D721Med (cell line): ENCODE results near the gene OR52K1.

Source experiments
- DNase-seq: peaks from one replicate; pipeline ENCODE4 v3.0.0; 2011; ENCODE audit warnings: low spot score; ENCODE audit not compliant: insufficient read length
- FAIRE-seq: peaks from 2 replicates; lab custom pipeline; 2011; peaks lifted over from hg19 to GRCh38; lab: Jason Lieb, UNC
- TF ChIP-seq, protein P1 (sequence below): IDR thresholded peaks from 2 replicates; pipeline ENCODE4 v1.5.1; 2012; ENCODE audit warnings: mild to moderate bottlenecking, control low read depth; ENCODE audit not compliant: insufficient read depth; ENCODE audit errors: missing control alignments

The OR52K1 gene

DNA sequence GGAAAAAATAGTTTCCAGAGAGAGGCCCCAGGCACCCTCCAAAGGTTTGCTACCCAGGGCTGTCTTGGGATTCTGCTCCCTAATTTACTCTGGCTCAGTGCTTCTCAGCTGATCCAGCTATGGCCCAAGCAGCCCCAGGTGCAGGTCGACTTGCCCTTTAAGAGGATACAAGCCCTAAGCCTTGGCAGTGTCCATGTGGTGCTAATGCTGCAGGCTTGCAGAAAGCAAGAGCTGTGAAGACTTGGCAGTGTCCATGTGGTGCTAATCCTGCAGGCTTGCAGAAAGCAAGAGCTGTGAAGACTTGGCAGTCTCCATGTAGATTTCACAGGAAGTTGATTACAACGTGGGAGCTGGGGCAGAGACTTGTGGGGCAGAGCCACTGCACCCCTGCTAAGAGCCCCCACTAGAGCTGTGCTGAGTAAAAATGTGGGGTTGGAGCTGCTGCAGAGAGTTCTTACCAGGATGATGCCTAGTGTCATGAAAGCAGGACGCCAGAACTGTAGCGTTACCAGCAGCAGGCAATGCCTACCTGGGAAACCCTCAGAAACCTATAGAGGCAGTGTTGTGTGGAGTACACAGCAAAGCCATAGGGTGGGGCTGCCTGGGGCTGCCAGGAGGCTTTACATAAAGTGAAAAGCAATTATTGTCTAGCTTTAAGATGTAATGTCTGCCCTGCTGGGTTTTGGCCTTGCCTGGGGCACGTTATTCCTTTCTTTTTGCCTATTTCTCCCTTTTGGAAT is 16.1 kb upstream of the OR52K1 start:
- FAIRE-seq: no peak
- TF ChIP-seq, protein P1, sequence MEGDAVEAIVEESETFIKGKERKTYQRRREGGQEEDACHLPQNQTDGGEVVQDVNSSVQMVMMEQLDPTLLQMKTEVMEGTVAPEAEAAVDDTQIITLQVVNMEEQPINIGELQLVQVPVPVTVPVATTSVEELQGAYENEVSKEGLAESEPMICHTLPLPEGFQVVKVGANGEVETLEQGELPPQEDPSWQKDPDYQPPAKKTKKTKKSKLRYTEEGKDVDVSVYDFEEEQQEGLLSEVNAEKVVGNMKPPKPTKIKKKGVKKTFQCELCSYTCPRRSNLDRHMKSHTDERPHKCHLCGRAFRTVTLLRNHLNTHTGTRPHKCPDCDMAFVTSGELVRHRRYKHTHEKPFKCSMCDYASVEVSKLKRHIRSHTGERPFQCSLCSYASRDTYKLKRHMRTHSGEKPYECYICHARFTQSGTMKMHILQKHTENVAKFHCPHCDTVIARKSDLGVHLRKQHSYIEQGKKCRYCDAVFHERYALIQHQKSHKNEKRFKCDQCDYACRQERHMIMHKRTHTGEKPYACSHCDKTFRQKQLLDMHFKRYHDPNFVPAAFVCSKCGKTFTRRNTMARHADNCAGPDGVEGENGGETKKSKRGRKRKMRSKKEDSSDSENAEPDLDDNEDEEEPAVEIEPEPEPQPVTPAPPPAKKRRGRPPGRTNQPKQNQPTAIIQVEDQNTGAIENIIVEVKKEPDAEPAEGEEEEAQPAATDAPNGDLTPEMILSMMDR: no peak
- no peak for DNase-seq

DNA sequence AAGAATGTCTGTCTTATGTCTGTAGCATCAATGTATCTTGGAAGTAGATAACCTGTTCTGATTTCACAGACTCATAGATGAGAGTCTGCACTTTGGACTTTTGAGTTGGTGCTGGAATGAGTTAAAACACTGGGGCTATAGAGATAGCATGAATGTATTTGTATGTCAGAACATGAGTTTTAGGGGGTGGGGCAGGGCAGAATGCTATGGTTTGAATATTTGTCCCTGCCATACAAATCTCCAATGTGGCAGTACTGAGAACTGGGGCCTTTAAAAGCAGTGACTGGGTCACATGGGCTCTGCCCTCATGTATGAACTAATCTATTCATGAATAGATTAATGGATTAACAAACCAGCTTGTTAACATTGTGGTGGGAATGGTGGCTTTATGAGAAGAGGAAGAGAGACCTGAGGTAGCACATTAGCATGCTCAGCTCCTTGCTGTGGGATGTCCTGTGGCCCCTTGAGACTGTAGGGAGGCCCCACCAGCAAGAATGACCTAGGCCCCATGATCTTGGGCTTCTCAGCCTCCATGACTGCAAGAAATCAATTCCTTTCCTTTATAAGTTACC is 15.5 kb upstream of the OR52K1 start:
- DNase-seq: no peak
- FAIRE-seq: no peak

DNA sequence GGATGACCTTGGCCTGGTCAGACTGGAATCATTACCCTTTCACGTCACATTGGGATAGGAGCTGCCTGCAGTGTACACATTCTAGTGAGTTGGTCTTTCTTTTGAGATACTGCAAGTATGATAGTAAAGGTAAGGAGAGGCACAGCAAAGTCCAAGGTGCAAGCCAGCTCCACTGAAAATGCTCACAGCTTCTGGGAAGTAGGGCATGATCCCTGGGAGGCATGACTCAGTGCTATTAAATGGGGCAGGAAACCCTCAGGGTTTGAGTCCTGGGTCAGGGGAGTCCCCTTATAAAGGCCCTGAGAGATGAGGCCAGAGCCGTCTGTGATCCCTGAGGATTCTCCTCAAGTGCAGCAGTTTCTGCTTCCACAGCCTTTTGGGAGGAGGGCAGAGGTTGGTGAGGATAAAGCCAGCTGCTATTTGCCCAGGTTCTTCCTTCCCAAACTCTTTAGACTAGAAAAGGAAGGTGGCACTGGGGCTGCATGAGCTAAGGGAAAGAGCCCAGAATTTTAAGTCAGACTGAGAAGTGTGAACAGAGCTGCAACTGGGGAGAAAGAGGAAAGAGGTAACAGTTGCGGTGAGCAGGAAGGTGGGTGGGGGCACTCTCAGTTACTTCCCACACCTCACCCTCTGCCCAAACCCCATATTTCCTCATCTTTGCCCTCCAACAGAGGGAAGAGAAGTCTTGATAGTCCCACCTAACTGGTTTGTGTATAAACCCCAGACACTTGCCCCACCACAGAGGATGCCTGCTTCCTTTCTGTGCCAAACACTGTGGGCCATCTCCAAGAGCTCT is 14.4 kb upstream of the OR52K1 start:
- DNase-seq (no peak), FAIRE-seq (no peak)
- TF ChIP-seq, protein P1: no peak

More for the DNA sequence above, 15.5 kb upstream of the OR52K1 start:
- TF ChIP-seq, protein P1: no peak

DNA sequence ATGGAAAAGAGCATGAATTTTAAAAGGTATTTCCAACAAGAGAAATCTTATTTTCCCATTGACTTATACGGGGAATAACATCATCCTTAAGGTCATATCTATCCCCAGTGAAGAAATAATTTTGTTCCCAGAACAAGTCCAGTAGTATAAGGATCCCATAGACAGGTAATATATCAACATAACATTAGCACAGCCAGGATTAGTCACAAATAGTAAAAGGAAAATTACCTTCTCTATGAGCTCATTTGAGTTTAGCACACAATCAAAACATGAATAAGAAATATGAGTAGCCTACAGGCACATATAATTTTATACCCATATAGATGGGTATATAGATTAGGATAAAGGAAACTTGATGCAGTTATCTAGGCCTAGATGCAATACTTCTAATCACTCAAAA is 2.8 kb upstream of the OR52K1 start:
- DNase-seq (no peak), FAIRE-seq (no peak)
- TF ChIP-seq, protein P1: no peak

DNA sequence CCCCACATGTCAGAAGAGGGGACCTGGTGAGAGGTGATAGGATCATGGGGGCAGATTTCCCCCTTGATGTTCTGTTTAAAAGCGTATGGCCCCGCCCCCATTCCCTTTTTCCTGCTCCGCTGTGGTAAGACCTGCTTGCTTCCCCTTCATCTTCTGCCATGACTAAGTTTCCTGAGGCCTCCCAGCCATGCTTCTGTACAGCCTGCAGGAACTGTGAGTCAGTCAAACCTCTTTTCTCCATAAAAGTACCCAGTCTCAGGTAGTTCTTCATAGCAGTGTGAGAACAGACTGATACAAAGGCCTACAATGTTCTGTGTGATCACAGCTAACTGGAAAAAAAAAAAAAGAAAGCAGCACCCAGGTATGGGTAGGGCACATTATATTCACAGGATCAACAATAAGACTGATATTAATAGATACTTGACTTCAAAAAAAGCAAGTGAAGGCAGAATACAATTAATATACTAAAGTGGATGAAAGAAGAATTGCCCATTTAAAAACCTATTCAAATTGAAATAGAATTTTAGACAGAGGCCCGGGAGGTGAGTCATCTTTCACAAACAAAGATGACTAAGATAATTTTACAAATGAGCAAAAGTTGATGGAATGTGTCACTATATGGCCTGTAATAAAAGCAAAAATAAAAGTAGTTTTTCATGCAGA is 1.7 kb upstream of the OR52K1 start:
- DNase-seq (no peak), FAIRE-seq (no peak)
- TF ChIP-seq, protein P1: no peak

DNA sequence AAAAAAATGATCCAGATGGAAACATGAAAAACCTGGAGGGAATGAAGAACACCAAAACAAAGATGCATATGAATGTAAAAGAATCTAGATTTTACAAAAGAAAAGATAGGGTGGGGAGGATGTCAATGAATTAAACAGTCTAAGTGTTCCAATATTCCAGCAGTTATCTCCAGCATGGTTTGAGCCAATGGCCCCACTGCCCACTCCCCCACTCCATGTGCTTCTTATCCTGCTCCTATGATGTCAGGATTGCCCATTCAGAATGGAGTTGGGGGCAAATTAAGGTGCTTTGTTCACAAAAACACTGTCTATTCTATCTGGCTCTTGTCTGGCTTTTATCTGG is 1.2 kb upstream of the OR52K1 start:
- TF ChIP-seq, protein P1: no peak
- FAIRE-seq: no peak

More for the DNA sequence above, 1.2 kb upstream of the OR52K1 start:
- no peak for DNase-seq
